Measurements from ENCODE around the gene ADPRHL1.

GRCh38 chr13:113414335-113414734 lies 39.0 kb downstream of the ADPRHL1 start:
- TF ChIP-seq CTCF (IDR thresholded peaks at IDR 0.05; ENCODE audit: poor library complexity), result no peak
- TF ChIP-seq EZH2 (IDR thresholded peaks at IDR 0.05; ENCODE audit: borderline replicate concordance), result no peak
